Measurements from ENCODE around the gene ABCG8.

GRCh38 chr2:43842866-43843226 lies 4.1 kb downstream of the ABCG8 start:
- TF ChIP-seq, protein P1, sequence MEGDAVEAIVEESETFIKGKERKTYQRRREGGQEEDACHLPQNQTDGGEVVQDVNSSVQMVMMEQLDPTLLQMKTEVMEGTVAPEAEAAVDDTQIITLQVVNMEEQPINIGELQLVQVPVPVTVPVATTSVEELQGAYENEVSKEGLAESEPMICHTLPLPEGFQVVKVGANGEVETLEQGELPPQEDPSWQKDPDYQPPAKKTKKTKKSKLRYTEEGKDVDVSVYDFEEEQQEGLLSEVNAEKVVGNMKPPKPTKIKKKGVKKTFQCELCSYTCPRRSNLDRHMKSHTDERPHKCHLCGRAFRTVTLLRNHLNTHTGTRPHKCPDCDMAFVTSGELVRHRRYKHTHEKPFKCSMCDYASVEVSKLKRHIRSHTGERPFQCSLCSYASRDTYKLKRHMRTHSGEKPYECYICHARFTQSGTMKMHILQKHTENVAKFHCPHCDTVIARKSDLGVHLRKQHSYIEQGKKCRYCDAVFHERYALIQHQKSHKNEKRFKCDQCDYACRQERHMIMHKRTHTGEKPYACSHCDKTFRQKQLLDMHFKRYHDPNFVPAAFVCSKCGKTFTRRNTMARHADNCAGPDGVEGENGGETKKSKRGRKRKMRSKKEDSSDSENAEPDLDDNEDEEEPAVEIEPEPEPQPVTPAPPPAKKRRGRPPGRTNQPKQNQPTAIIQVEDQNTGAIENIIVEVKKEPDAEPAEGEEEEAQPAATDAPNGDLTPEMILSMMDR (IDR thresholded peaks at IDR 0.05 in 4 of 5, conservative IDR thresholded peaks at IDR 0.05 in 1 of 5), result no peak
- no peak for TF ChIP-seq POLR2A (IDR thresholded peaks at IDR 0.05)

Data from gastrocnemius medialis (tissue), 4 donors.